NK-92 treated with Interleukin-12 subunit alpha and Interleukin-12 subunit beta, amount 100 ng/mL, for 24 hours (cell line): Measurements from ENCODE around the gene LRRC75B.
A peak's percentile ranks its signal among the peaks of the same experiment; 100 is the strongest.

Source experiments
- DNase-seq: peaks from one replicate; lab custom pipeline; 2025; lab: John Stamatoyannopoulos, UW

LRRC75B gene

GRCh38 chr22:24587251-24587650, 5.6 kb downstream of the LRRC75B start:
- DNase-seq = no peak

- DNase-seq = no peak
Observed at GRCh38 chr22:24585927-24586546, 6.8 kb downstream of the LRRC75B start.

DNA sequence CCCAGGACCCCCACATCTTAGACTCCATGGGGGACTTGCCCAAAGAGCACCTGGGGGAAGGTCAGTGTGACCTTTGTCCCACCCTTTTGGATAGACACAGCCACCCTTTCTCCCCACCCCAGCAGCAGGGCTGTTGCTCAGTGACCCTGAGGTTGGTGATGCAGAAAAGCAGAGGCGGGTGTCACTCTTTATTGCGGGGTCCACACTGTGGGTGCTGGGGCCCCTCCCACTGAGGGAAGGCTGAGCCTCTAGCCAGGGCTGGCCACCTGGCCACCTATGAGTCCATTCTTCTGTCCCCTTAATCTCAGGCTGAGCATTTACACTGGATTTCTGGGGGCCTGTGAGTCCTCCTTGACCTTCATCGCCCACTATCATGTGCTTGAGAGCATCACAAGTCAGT, 7.4 kb downstream of the LRRC75B start:
- DNase-seq = no peak

GRCh38 chr22:24584871-24585411, 7.9 kb downstream of the LRRC75B start:
- DNase-seq = no peak

DNA sequence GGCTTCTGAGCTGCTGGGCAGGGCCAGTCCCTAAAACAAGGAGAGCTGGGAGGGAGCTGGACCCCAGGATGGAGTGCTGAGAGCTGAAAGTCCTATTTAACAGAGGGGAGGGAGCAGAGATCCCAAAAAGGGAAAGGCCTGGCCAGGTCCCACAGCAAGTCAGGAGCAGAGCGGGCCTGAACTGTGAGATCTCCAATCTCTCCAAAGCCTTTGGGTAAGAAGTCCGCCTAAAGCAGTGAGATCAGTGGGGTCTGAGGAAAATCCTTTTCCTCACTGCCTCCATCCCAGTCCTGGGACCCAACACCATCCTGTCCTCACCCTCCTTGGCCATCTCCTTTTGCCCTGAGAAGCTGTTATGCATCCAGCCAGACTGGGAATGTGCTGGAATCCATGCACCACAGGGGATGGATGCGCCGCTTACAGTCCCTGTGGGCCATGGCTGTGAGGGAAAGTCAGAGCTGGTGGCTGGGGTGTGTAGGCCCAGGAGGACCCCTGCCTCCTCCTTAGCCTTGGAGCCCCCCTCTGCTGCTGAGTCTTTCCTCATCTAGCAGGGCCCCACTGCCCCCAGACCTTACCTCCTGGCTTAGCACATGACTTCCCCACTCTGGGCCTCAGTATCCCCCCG, 8.6 kb downstream of the LRRC75B start:
- DNase-seq = no peak

DNA sequence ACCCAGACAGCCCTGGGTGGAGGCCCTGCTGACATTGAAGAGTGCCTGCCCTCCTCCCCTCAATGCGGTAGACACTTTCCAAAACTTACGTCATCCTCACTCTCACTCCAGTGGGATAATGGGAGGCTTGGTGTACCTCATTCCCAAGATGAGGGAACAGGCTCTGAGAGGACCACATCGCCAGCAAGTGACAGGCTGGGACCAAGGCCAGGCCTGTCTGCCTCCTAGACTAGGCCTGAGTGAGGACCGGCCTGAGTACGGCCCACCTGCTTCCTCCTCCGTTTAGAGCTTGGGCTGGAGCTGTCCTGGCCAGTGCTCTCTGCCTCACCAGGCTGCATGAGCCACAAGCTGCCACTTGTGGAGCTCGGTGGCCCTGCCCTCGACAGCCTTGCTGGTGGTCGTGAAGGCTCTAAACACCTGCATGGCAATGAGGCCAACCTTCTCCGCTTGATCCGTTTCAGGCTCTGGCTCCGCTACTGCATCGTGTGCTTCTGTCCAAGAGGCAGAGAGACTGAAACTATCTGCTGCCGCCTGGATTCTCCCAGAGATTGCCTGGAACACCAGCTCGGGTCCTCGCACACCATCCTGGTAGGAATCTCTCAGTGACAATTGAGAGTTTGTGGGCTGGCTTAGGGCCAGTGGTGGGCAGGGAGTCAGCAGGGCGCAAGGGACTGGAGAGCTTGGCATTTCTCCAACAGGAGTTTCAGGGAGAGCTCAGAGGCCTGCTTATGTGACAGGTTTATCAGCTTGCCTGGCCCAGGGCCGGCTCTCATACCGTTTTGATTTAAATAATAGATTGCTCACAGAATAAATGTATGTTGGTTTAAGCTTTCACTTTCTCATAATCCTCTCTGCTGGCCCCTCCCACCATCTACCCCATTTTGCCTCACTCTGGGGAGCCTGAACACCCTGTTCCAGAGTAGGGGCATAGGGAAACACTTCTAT, 9.4 kb downstream of the LRRC75B start:
- no peak for DNase-seq

- no peak for DNase-seq
Observed at GRCh38 chr22:24582056-24582814, 10.6 kb downstream of the LRRC75B start.

- no peak for DNase-seq
Observed at GRCh38 chr22:24580276-24580675, 12.6 kb downstream of the LRRC75B start.

GRCh38 chr22:24579258-24579601, 13.6 kb downstream of the LRRC75B start:
- no peak for DNase-seq

- DNase-seq = no peak
Observed at GRCh38 chr22:24578355-24579257, 14.3 kb downstream of the LRRC75B start.

DNA sequence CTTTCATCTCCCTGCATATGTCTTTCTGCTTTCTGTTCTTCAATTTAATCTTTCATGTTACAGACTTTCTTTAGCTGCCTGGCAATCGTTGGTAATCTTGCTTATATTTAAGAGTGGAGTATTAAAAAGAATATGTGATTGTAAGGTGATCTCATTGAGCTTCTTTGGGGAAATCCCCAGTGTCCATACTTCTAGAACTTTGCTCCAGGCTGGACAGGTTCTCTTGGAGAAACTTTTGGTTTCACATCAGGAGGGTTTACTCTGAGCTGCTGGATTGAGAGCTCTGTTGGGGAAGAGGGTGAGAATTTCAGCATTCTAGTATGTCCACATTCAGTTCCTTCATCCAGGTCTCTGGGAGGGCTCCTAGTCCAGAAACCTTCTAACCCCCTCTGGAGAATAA, 16.1 kb downstream of the LRRC75B start:
- DNase-seq = no peak

DNA sequence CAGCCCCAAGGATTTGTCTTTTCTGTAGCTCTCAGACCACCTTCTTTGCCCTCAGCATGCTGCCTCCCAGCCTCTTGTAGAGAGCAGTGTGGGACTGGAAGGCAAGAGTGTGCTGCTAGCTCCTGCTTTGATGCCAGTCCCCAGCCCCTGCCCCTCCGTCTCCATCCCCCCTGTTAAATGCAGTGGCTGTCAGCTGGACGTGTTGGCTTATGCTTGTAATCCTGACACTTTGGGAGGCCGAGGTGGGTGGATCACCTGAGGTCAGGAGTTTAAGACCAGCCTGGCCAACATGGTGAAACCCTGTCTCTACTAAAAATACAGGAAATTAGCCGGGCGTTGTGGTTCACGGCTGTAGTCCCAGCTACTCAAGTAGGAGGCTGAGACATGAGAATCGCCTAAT, 21.6 kb downstream of the LRRC75B start:
- no peak for DNase-seq

DNA sequence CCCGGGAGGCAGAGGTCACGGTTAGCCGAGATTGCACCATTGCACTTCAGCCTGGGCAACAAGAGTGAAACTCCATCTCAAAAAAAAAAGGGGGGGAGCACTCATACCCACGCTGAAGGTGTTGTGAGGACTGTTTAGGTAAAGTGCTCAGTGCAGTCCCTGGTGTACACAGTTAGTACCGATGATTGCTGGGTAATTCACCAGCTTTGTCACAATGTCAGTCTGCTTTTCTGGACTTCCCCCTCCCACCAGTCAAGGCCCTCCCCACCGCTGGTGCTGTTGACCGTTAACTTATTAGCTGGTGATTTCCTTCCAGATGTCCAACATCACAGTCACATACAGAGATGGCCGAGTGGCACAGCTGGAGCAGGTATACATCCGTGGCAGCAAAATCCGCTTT, 25.2 kb downstream of the LRRC75B start:
- DNase-seq = no peak

- no peak for DNase-seq
Observed at GRCh38 chr22:24566899-24567511, 25.9 kb downstream of the LRRC75B start.

GRCh38 chr22:24565077-24565476, 27.8 kb downstream of the LRRC75B start:
- no peak for DNase-seq

DNA sequence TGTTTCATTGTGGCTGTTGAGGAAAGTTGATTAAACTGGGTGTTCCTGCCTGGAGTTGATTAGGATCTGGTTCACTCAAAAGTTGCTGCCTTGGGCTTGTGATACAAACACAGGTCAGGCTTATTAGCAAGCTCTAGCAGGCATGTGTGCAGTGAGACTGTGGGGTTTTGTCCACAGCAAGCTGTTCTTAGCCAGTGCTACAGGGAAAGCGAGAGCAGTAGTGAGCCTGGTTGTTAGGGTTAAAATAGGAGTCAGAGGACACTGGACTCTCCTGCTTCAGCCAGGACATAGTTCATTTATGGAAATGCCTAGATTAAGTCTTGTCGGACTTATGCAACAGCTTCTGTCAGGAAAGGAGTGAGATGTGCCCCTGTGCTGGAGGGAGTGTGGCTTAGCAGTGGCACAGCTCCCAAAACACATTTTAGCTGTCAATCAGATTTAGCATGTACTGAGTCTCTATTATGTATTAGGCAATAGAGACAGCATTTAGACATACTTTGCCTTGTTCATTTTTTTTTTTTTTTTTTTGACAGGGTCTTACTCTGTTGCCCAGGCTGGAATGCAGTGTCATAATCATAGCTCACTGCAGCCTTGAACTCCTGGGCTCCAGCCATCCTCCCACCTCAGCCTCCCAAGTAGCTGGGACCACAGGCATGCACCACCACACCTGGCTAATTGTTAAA, 28.4 kb downstream of the LRRC75B start:
- no peak for DNase-seq

GRCh38 chr22:24563246-24563645, 29.6 kb downstream of the LRRC75B start:
- no peak for DNase-seq

DNA sequence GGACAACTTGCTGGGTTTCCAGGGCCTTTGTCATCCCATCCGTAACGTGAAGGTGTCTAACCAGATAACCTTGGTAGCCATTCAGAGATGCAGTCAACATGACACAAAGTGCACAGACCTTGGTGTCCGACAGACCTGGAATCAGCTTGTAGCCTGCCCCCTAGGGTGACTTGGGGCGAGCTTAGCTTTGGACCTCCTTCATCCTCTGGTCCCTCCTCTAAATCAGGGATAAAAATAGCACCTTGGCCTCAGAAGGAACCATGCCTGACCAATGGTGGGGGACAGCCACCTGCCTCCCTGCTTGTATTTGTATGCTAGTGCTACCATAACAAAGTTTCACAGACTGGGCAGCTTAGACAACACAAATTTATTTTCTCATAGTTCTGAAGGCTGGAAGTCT, 33.4 kb downstream of the LRRC75B start:
- no peak for DNase-seq

DNA sequence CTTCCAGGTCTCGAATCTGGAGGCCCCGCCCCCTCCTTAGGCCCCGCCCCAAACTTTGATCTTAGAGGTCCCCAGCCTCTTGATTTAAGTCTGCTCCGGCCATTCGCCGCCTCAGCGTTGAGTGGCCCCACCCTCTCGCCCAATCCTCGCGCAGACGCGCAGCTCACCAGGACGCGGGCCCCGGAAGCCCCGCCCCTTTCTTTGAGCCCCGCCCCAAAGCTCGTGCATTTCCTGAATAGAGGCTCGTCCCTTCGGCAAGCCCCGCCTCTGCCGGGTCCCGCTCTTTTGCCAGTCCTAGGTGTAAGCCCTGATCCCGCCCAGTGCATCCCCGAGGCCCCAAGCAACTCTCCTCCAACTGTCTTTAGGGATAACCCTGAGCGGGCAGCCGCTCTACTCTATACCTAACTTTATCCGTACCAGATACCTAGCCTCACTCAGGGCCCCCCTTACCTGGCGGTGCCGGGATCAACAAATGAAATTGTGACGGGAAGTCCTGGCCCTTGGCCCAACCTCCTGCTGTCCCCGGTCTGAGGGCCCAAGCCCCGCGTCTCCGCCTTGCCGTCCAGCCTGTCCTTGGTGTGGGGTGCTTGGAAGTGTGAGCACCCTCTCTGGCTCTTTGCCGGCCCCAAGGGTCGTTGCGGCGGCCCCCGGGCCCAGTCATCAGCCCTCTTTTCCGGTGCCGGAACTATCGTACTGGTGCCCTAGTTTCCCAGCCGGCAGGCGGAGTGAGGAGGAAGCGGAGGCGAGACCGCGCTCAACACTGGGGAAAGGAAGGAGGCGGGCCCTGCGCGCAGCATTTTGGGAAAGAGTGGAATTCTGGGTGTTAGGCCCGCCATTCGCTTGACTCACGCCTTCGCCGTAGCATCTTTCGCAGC, 37.5 kb downstream of the LRRC75B start, which contains the start of gene SNRPD3:
Gene SNRPD3, plus strand, starts transcription at position 835 of the 875 bp plus-strand sequence. CDS start 1,676 bp downstream, outside the sequence.
- DNase-seq = peak; percentile 98
